ENCODE data around the gene GCLC. TPM values are rescaled to one million over a fixed set of nuclear protein-coding genes. Genes with fewer than 3 reads are reported as not detected.

Gene GCLC
- polyA plus RNA-seq, 1 donor from 2014 or later: 10.4 TPM

GRCh38 chr6:53461041-53461656 lies 83.8 kb downstream of the GCLC start:
- Histone ChIP-seq H3K27ac (ENCODE audit: low read length) (no peak overlapping the region), H3K27me3 (ENCODE audit: insufficient read depth, low read depth, low read length) (no peaks in the 10 kb centered on the region), H3K79me2 (replicated peaks; ENCODE audit: insufficient read depth, low read length) (no peaks in the 10 kb centered on the region), H3K36me3 (ENCODE audit: insufficient read depth, low read length) (no peaks in the 10 kb centered on the region), H2AFZ (ENCODE audit: low read depth, low read length) (no peak overlapping the region), H3K9me2 (ENCODE audit: insufficient read depth, low read length) (no peaks in the 10 kb centered on the region), H3K4me3 (ENCODE audit: low read length) (no peak overlapping the region), H3K4me2 (ENCODE audit: low read length) (no peak overlapping the region), H3K9me3 (ENCODE audit: low read length) (no peaks in the 10 kb centered on the region), H3K9ac (ENCODE audit: low read length) (no peak overlapping the region), H4K20me1 (ENCODE audit: insufficient read depth) (no peaks in the 10 kb centered on the region), H3F3A (ENCODE audit: insufficient read depth, low read length, poor library complexity, severe bottlenecking) (no peaks in the 10 kb centered on the region)
- TF ChIP-seq REST (IDR thresholded peaks at IDR 0.05; ENCODE audit: borderline replicate concordance): no peak
- no peak for TF ChIP-seq POLR2AphosphoS5 (IDR thresholded peaks at IDR 0.05)
- no peak for TF ChIP-seq EZH2 (IDR thresholded peaks at IDR 0.05; ENCODE audit: borderline replicate concordance, insufficient read depth, low read length, poor library complexity, severe bottlenecking)
- TF ChIP-seq RAD21 (conservative IDR thresholded peaks at IDR 0.05): no peak
- TF ChIP-seq, protein P1, sequence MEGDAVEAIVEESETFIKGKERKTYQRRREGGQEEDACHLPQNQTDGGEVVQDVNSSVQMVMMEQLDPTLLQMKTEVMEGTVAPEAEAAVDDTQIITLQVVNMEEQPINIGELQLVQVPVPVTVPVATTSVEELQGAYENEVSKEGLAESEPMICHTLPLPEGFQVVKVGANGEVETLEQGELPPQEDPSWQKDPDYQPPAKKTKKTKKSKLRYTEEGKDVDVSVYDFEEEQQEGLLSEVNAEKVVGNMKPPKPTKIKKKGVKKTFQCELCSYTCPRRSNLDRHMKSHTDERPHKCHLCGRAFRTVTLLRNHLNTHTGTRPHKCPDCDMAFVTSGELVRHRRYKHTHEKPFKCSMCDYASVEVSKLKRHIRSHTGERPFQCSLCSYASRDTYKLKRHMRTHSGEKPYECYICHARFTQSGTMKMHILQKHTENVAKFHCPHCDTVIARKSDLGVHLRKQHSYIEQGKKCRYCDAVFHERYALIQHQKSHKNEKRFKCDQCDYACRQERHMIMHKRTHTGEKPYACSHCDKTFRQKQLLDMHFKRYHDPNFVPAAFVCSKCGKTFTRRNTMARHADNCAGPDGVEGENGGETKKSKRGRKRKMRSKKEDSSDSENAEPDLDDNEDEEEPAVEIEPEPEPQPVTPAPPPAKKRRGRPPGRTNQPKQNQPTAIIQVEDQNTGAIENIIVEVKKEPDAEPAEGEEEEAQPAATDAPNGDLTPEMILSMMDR (IDR thresholded peaks at IDR 0.05; ENCODE audit: poor library complexity, severe bottlenecking): no peak
- TF ChIP-seq MXI1 (conservative IDR thresholded peaks at IDR 0.05; ENCODE audit: poor library complexity, severe bottlenecking): no peak
- TF ChIP-seq EP300 (conservative IDR thresholded peaks at IDR 0.05; ENCODE audit: poor library complexity, severe bottlenecking): no peak
- TF ChIP-seq TAF1 (IDR thresholded peaks at IDR 0.05; ENCODE audit: low read depth): no peak
- no peak for TF ChIP-seq SMC3 (conservative IDR thresholded peaks at IDR 0.05; ENCODE audit: poor library complexity)

GRCh38 chr6:53458105-53458866 lies 86.6 kb downstream of the GCLC start:
- H3K4me2 ChIP-seq (ENCODE audit: low read length): no peak overlapping the region
- H3K4me3 ChIP-seq (ENCODE audit: low read length): no peak overlapping the region
- H3K9me3 ChIP-seq (ENCODE audit: low read length): no peaks in the 10 kb centered on the region
- H3K36me3 ChIP-seq (ENCODE audit: insufficient read depth, low read length): no peaks in the 10 kb centered on the region
- no peak overlapping the region for H3K9ac ChIP-seq (ENCODE audit: low read length)
- H3K79me2 ChIP-seq (replicated peaks; ENCODE audit: insufficient read depth, low read length): no peaks in the 10 kb centered on the region
- H2AFZ ChIP-seq (ENCODE audit: low read depth, low read length): no peak overlapping the region
- H4K20me1 ChIP-seq (ENCODE audit: insufficient read depth): no peaks in the 10 kb centered on the region
- H3K27ac ChIP-seq (ENCODE audit: low read length): no peak overlapping the region
- H3F3A ChIP-seq (ENCODE audit: insufficient read depth, low read length, poor library complexity, severe bottlenecking): no peaks in the 10 kb centered on the region
- no peaks in the 10 kb centered on the region for H3K27me3 ChIP-seq (ENCODE audit: insufficient read depth, low read depth, low read length)
- TF ChIP-seq, protein P1 (IDR thresholded peaks at IDR 0.05; ENCODE audit: poor library complexity, severe bottlenecking): no peak
- TF ChIP-seq MXI1 (conservative IDR thresholded peaks at IDR 0.05; ENCODE audit: poor library complexity, severe bottlenecking) (no peak), POLR2AphosphoS5 (IDR thresholded peaks at IDR 0.05) (no peak)
- H3K9me2 ChIP-seq (ENCODE audit: insufficient read depth, low read length): no peaks in the 10 kb centered on the region

All from neural cell (in vitro differentiated cells).